ENCODE results near the gene RHPN2.
"Not testable (repeated sequence)": the region's sequence is repeated elsewhere in the genome, so short reads cannot be mapped to it uniquely, and the experiment has no call there.

Gene RHPN2

GRCh38 chr19:32971012-32971595 lies 93.6 kb downstream of the RHPN2 start:
- H3K27ac Mint-ChIP-seq, result peak overlapping the region; percentile 87 to 97
- DNase-seq (no peak), ATAC-seq (replicated peaks) (no peak)
- H3K36me3 Mint-ChIP-seq (ENCODE audit: insufficient read depth), result peaks cover 27% of the 10 kb centered on the region
- H3K9me3 Mint-ChIP-seq, result no peaks in the 10 kb centered on the region
- H3K4me3 Mint-ChIP-seq, result peak overlapping the region; percentile 92 to 99
- H3K27me3 Mint-ChIP-seq, result no peaks in the 10 kb centered on the region
- H3K4me1 Mint-ChIP-seq (ENCODE audit: low read depth in 2 of 2), result peaks cover 6 to 12% of the 10 kb centered on the region in 2 donors

- DNase-seq (no peak), ATAC-seq (replicated peaks) (no peak)
- H3K27me3 Mint-ChIP-seq, result no peaks in the 10 kb centered on the region
- H3K4me3 Mint-ChIP-seq, result no peak overlapping the region
- H3K27ac Mint-ChIP-seq, result no peak overlapping the region
- H3K4me1 Mint-ChIP-seq (ENCODE audit: low read depth in 2 of 2), result peaks cover 6 to 12% of the 10 kb centered on the region in 2 donors
- no peaks in the 10 kb centered on the region for H3K9me3 Mint-ChIP-seq
- peaks cover 27% of the 10 kb centered on the region for H3K36me3 Mint-ChIP-seq (ENCODE audit: insufficient read depth)
Observed at GRCh38 chr19:32969549-32969948, 95.1 kb downstream of the RHPN2 start.

GRCh38 chr19:32966750-32967149 lies 97.9 kb downstream of the RHPN2 start:
- ATAC-seq (replicated peaks) (no peak), DNase-seq (no peak)
- peaks cover 10 to 16% of the 10 kb centered on the region in 2 donors for H3K4me1 Mint-ChIP-seq (ENCODE audit: low read depth in 2 of 2)
- H3K36me3 Mint-ChIP-seq (ENCODE audit: insufficient read depth), result peaks cover 27% of the 10 kb centered on the region
- no peak overlapping the region for H3K4me3 Mint-ChIP-seq
- no peaks in the 10 kb centered on the region for H3K9me3 Mint-ChIP-seq
- H3K27me3 Mint-ChIP-seq, result no peaks in the 10 kb centered on the region
- H3K27ac Mint-ChIP-seq, result no peak overlapping the region

- Mint-ChIP-seq H3K27me3 (no peaks in the 10 kb centered on the region), H3K4me3 (no peak overlapping the region), H3K27ac (no peak overlapping the region), H3K9me3 (no peaks in the 10 kb centered on the region), H3K36me3 (ENCODE audit: insufficient read depth) (peaks cover 21% of the 10 kb centered on the region), H3K4me1 (ENCODE audit: low read depth in 2 of 2) (no peaks in the 10 kb centered on the region)
- DNase-seq (no peak), ATAC-seq (replicated peaks) (no peak)
Observed at GRCh38 chr19:32945260-32945659, 119.4 kb downstream of the RHPN2 start.

- H3K9me3 Mint-ChIP-seq; DNase-seq; H3K4me3 Mint-ChIP-seq; H3K27me3 Mint-ChIP-seq; H3K4me1 Mint-ChIP-seq (ENCODE audit: low read depth in 2 of 2); ATAC-seq (replicated peaks): not testable (repeated sequence)
- H3K27ac Mint-ChIP-seq, result peak overlapping the region in 1 of 2 donors; percentile 15
- H3K36me3 Mint-ChIP-seq (ENCODE audit: insufficient read depth), result peaks cover 35% of the 10 kb centered on the region
Observed at GRCh38 chr19:32941273-32941672, 123.4 kb downstream of the RHPN2 start.

GRCh38 chr19:32936065-32936464 lies 128.6 kb downstream of the RHPN2 start:
- no peak for DNase-seq
- H3K27me3 Mint-ChIP-seq, result no peaks in the 10 kb centered on the region
- H3K36me3 Mint-ChIP-seq (ENCODE audit: insufficient read depth), result peaks cover 29% of the 10 kb centered on the region
- H3K9me3 Mint-ChIP-seq, result no peaks in the 10 kb centered on the region
- no peak overlapping the region for H3K27ac Mint-ChIP-seq
- no peak for ATAC-seq (replicated peaks)
- H3K4me3 Mint-ChIP-seq, result no peak overlapping the region
- H3K4me1 Mint-ChIP-seq (ENCODE audit: low read depth in 2 of 2), result no peaks in the 10 kb centered on the region

GRCh38 chr19:32935629-32936028 lies 129.1 kb downstream of the RHPN2 start:
- Mint-ChIP-seq H3K27ac (no peak overlapping the region), H3K27me3 (no peaks in the 10 kb centered on the region), H3K4me1 (ENCODE audit: low read depth in 2 of 2) (no peaks in the 10 kb centered on the region), H3K4me3 (no peak overlapping the region), H3K36me3 (ENCODE audit: insufficient read depth) (peaks cover 33% of the 10 kb centered on the region), H3K9me3 (no peaks in the 10 kb centered on the region)
- ATAC-seq (replicated peaks) (no peak), DNase-seq (no peak)

- H3K9me3 Mint-ChIP-seq, result peaks cover 2 to 4% of the 10 kb centered on the region in 2 donors
- H3K4me1 Mint-ChIP-seq (ENCODE audit: low read depth in 2 of 2), result no peaks in the 10 kb centered on the region
- DNase-seq (no peak), ATAC-seq (replicated peaks) (no peak)
- no peaks in the 10 kb centered on the region for H3K27me3 Mint-ChIP-seq
- H3K36me3 Mint-ChIP-seq (ENCODE audit: insufficient read depth), result peaks cover 29% of the 10 kb centered on the region
- H3K4me3 Mint-ChIP-seq, result no peak overlapping the region
- peak overlapping the region in 1 of 2 donors; percentile 3 for H3K27ac Mint-ChIP-seq
Observed at GRCh38 chr19:32933571-32933970, 131.1 kb downstream of the RHPN2 start.

- peaks cover 5 to 8% of the 10 kb centered on the region in 2 donors for H3K9me3 Mint-ChIP-seq
- H3K4me1 Mint-ChIP-seq (ENCODE audit: low read depth in 2 of 2), result no peaks in the 10 kb centered on the region
- ATAC-seq (replicated peaks), result no peak
- no peaks in the 10 kb centered on the region for H3K27me3 Mint-ChIP-seq
- DNase-seq, result no peak
- H3K36me3 Mint-ChIP-seq (ENCODE audit: insufficient read depth), result peaks cover 18% of the 10 kb centered on the region
- no peak overlapping the region for H3K4me3 Mint-ChIP-seq
- H3K27ac Mint-ChIP-seq, result no peak overlapping the region
Observed at GRCh38 chr19:32930567-32930966, 134.1 kb downstream of the RHPN2 start.

- no peak for ATAC-seq (replicated peaks)
- Mint-ChIP-seq H3K9me3 (peaks cover 5 to 8% of the 10 kb centered on the region in 2 donors), H3K4me3 (no peak overlapping the region), H3K4me1 (ENCODE audit: low read depth in 2 of 2) (no peaks in the 10 kb centered on the region), H3K27me3 (no peaks in the 10 kb centered on the region), H3K36me3 (ENCODE audit: insufficient read depth) (peaks cover 22% of the 10 kb centered on the region), H3K27ac (no peak overlapping the region)
- no peak for DNase-seq
Observed at GRCh38 chr19:32928806-32929205, 135.9 kb downstream of the RHPN2 start.

Data from effector memory CD8-positive, alpha-beta T cell (primary cell).